ENCODE results near the gene MRM2.
A peak's percentile ranks its signal among the peaks of the same experiment; 100 is the strongest.

DNA sequence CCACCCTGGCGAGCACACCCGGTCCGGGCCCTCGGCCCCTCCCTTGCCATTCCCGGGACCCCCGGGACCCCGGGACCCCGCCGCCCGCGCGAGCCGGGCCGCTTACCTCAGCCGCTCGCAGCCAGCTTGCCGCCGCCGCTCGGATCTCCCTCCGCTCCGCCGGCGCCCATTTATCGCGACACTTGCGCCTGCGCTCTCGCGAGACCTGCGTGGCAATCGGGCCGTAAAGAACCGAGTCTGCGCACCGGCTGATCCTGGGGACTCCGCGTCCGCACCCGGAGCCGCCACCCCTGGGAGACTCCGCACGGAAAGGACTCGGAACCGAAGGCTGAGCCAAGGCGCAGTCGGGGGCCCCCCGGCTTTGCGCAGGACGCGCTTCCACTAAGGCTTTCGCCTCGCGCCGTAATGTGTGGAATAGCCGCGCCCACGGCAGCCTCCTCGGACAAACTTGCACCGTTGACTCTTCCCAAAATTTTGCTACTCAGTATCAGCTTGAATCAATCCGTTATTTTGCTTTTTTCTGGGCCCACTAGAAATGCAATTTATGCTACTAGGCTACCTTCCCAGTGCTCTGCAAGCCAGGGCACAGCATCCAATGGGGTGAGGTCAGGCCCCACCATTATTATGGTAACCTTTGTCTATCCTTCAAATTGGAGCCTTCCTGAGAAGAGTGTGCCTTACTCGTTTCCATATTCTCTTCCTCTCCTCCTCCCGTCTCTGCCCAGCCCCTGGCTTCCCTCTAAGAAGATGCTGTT, 9.1 kb downstream of the MRM2 start, which contains the start of gene MAD1L1:
- no peak for TF ChIP-seq CTCF (IDR thresholded peaks at IDR 0.05)
- no peak for TF ChIP-seq REST (IDR thresholded peaks at IDR 0.05; ENCODE audit: insufficient read depth in 1 of 2, low read depth in 2 of 2, low read length in 1 of 2)
- TF ChIP-seq POLR2AphosphoS5 (IDR thresholded peaks at IDR 0.05; ENCODE audit: low read depth, low read length) = peak; percentile 86
